ENCODE measurements around the gene MB21D2.

GRCh38 chr3:192842138-192842537, 75.5 kb downstream of the MB21D2 start:
- TF ChIP-seq CTCF (conservative IDR thresholded peaks at IDR 0.05) (no peak), ZFX (IDR thresholded peaks at IDR 0.05) (no peak)

Data from C4-2B (cell line).